EL (cell line): ENCODE measurements around the gene TBX21.
A peak's percentile ranks its signal among the peaks of the same experiment; 100 is the strongest.

Experiments
- DNase-seq: peaks from one replicate; pipeline ENCODE4 v3.0.0-alpha.2; 2016

Gene TBX21

DNA sequence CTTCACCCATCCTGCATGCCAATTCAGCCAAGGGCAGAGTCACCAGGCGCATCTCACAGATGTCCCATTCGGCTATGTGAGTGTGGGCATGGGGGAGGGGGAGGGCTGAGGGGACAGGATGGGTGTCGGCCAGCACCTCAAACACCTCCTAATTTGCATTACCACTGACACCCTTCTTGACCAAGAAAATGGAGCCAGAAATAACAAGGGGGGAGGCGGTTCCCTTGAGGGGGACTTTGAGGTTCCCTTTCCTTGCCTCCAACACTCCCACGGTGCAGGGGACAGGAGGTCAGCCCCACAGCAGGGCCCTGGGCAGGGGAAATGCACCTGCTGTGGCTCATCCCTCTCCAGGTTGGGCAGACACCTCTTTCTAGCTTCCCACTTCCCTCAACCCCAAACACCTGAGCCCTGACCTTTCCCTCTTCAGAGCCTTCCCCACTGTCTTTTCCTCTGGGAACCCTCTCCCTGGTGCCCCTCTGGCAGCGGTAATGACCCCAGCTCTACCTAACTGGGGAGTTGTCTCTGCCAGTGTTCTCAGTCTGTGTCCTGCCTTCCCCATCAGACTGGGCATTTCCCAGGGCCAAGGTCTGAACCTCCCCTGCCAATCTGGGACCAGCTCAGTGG, 18.2 kb upstream of the TBX21 start:
- no peak for DNase-seq

DNA sequence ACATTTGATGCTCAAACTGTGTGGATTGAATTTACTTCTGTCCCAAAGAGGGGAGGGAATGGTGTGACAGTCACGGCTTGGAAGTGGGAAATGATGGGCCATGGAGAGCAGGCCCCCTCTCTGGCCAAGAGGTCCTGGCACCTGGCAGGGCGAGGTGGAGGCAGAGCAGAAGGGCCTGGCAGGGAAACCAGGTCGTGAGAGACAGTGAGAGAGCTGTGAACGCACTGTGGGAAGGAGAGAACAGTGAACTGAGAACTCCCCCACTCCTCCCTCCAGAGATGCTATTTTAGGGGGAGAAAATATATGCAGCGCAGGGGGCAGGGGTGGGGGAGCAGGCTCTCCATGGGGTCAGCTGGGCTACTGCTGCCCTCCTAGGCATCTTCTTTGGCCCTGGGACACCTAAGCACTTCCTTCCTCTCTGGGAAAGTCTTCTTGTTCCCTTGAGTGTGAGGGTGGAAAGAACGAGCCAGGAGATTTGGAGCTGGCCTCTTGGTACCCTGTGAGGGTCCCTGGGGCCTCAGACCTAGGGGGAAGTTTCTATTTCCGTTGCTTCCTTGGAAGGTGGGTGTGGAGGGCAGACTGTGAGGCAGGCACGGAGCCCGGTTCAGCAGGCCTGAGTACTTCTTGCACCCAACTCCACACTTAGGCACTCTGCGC, 17.2 kb upstream of the TBX21 start:
- DNase-seq = no peak

DNA sequence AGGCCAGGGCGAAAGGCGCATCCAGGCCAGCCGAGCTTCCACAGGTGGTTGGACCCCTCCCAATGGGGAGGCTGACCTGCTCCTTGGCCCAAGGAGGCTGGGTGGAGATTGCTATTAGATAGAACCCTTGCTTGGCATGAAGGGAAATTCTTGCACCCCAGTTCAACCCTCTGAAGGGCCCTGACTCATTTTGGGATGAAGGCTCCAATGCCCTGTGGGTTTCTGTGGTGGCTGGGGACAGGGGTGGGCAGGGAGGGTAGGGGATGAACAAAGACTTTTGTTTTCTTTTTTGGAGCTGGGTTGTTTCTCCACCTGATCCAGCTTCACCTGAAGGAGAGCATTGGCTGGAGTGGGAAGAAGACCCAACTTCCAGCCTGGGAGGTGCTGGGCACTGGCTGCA, 16.7 kb upstream of the TBX21 start:
- DNase-seq = no peak

DNA sequence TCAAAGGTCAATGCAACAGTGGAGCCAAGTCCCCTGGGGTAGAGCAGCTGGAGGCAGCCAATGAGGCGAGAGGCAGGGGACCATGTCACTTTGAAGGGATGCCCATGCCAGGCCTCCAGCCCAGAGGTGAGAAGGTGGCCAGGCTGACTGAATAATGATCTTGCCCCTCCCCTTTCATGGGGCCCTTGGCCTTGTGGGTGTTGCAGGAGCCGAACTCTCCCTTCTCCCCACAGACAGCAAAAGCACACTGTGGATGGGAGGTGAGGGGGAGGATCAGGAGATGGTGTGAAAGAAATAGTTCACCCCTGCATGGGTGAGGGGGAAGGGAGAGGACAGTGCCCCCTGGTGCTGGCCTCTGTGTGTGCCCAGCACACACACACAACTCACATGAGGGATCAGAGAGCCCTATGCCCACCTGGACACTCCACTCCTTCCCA, 15.8 kb upstream of the TBX21 start:
- no peak for DNase-seq

DNA sequence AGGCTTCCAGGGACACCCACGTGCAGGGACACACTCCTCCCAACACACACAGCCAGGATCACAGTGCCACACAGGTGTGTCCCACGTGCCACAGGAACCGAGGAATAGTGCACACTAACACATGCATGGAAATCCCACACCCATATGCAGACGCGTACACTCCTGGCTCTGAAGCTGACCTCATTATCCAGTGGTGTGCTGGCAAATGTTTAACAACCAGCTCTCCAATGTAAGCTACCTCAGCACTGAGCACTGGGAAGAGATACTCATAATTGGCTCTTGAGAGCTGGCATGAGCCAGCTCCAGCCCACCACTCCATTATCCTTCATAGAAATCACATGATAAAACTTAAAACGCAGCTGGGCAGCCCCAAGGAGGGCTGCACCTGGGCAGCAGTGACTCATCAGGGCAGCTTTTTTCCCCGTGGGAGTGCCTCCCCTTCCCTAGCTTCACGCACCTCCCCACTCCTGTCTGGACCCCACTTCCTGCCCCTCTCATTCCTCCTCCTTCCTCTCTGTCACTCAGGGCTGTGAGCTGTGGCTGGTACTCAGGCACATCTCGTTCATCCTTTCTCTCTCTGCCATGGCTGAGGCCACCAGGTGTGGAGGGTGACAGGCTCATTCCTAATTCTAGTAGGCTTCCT, 14.9 kb upstream of the TBX21 start:
- DNase-seq = no peak

DNA sequence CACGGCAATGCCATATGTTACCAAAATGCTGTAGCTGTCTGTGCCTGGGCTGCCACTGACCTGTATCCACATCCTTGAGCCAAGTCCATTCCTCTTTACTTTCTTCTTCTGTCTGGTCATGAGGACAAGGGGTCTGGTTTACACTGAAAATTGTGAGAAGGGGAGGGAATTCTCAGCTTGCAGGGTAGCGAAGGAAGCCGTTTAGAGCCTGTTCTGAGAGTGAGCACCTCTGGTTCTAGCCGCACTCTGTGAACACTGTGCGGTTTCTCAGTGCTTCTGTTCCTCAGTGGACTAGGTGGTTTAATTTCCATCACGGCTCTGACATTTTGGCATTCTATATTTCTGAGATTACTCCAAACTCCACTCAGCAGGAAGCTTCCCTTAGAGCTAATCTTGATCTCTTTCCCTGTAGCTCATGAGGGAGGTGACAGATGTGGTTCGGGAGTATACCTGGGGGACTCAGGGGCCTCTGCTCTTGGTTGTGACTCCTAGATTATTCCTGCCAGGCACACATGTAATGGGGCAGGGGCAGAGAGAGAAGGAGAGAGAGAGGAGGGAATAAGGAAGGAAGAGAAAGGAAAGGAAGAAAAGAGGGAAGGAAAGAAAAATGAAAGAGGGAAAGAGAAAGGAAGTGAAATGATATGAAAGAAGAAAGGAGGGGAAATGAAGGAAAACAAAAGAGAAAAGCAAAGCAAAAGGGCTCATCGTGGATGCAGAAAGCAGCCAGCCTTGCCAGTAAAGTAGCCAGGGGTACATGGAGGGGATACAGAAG, 14.2 kb upstream of the TBX21 start:
- DNase-seq = no peak

DNA sequence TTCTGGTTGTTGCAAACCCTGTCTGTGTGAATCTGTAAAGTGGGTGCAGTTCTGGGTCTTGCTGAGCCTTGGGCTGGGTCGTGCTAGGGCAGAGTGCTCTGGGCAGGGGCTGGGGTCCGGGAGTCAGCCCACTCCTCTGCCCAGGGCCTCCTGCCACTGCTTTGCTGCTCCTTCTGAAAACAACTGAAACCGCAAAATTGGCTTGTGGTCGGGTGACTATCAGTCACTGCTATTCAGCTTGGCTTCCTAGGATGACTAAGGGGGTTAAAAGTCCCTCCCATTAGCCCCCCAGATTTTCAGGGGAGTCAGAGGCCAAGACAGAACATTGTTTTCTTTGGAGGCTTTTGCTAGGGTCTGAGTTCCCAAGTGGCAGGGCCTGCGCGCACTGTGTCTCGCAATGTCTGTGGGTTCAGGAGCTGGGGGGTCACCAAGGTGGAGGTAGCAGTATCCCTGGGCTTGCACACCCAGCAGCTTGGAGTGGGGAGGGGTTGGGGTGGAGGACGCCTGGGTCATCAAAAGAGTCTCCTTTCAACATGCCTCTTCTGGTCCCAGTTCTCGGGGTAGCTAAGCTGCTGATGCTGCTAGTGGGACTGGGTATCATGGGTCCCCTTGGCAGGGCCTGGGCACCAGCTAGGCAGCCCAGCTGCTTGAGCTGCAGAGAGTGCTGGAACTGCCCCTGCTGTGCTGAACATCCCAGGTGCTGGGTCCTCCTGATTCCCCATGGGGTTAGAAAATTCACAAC, 13.5 kb upstream of the TBX21 start:
- peak; percentile 84 for DNase-seq

DNA sequence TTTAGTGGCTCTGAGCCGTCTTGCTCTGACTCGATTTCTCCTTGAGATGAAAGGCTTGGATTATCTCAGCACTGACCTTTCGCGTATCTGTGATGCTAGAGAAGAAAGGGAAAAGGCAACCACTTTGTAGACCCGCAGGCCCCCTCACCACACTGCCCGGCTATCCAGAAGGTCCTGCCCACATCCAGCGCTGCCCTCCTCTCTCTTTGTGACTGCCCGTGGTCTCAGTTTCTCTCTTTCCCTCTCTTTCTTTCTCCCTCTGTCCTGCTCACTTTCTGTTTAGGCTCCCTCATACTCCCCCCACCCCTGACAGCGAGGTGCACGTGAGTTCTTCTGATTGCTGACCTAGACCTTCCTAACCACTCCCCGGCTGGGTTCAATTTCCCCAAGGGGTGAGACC, 12.8 kb upstream of the TBX21 start:
- DNase-seq = no peak

DNA sequence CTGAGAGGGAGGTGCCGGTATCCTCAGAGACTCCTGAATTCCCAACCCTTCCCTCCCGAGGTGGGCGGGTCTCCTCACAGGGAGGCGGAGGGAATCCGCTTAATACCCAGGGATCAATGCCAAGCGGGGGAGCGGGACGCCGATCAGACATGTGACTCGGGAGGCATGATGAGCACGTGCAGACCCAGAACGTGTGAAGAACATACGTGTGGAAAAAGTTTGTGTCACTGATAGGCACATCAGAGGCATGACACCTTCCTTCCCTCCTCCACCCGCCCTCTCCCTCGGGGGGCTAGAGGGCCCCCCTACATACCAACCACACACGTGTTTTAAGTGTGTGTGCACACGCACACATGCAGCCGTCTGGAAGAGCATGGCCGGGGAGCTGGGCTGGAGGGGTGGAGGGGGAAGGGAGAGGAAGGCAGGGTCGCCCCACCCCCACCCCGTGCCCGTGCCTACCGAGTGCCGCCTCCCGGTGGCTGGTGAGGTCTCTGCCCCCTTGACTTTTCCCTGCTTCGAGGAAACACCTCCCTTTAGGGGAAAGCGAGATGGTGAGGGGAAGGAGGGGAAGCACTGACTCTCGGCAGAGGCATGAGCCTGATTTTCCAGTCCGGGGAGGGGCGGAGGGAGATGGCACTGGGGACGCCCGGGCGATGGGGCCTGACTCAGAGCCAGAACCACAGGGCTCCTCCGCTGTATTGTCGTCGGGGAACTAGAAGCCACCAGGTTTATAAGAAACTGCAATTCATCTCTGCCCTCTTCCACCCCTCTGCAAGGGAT, 12.1 kb upstream of the TBX21 start:
- peak; percentile 48 for DNase-seq

DNA sequence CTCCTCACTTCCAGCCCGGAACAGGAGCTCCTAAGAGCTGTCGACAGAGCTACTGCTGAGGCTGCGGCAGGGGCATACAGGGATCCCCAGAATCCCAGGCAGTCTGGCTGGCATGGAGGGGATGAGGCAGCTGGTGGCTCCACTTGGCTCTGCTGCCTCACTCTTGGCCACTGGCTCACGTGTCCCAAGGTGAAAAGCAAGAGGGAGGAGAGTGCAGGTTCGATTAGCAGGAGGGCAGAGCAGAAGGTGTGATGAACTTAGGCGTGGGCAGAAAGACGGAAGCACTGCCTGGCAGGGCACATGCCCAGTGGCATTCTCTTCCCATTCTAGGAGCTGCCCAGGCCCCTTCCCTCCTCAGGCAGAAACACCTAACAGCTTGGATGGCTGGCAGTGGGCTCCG, 11.3 kb upstream of the TBX21 start:
- DNase-seq = no peak

DNA sequence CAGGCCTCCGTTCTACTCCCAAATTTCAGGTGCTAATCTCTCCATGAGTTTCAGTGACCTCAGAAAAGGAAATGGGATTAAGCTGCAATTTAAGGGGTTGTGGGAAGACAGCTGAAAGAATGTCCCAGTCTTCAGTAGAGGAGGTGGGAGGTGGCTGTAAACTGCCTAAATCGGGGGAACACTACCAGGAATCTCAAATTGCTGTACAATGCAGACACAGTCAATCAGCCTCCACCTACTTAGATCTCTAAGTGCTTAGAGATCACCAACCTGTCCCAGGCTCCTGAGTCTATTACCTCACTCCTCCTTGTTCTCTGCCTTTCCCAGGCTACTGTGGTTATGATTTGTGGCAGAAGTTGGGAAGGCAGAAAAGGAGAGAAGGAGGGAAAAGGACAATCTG, 8.3 kb upstream of the TBX21 start:
- no peak for DNase-seq

DNA sequence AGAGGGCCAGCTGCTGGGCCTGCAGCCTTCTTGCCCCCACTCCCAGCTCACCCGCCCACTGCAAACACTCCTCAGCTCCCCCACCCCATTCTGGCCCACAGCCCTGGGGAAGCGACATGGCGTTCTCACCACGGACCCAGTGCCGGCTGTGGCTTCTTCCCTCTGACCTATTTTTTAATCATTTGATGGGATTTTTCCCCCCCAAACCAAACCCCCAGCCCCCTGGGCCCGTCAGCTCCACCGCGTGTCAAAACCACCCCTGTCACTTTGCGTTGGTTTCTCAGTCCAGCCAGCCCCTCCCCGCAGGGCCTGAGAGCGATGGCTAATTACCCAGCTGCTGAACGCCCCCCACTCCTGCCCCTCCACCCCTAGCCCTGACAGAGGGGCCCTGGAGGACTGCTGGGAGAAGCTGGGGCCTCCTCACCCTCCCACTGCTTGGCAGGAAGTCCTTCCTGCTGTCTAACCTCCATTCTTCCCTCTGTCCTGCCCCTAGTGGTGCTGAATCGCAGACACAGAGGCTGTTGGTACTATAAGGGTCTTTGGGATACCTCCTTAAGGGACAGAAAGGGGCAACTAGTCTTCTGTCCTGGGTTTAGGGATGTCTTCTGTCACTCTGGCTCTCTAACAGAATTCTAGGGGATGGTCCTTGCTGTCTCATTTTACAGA, 7.5 kb upstream of the TBX21 start:
- no peak for DNase-seq

DNA sequence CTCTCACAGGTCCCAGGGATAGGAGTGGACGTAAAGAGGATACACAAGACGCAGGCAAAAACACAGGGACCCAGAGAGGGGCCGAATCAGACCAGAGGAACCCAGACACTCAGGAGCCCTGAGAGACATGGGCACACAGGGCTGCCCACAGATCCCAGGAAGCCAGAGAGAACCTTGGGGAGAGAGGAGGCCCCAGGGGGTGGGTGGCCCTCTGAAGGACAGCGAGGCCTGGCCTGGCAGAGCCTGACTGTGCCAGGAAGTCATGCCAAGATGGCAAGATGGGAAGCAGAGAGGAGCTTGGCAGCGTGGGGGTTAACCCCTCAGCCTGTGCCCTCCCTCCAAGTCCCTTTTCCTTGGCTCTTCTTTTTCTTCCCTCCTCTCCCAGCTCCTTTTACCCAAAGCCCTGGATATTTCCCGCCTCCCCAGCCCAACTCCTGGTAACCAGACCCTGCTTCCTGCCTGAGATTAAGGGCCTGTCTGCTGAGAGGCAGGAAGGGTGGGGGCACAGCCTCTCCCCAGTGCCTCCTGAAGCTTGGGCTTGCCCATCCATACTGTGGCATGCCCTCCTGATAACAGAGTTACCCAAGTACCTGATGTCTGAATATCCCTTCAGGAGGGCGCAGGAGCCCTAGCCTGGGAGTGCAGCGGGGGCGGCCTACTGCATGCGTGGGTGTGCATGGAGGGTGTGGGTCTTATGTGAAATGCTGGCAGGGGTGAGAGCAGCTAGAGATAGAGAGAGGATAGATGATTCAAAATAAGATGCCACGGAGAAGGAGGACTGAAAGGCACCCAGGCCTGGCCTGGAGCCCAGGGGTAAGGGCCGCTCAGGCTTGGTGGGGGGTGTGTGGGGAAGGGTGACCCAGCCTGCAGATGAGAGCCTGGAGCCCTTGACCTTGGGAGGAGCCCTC, 6.0 kb upstream of the TBX21 start:
- no peak for DNase-seq

DNA sequence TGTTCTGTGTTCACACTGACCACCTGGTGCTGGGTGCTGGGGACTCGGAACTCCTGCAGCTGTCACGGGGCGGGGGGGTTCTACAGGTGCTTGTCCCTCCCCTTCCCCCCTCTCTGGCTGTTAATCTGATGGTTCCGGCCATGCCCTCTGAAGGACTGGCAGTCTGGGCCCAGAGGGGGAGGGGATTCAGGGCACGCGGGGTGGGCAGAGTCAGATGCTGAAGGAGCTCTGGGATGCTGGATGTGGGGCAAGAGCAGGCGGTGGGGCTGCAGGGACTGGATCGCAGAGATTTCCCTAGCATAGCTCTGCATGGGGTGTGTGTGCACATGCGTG, 5.4 kb upstream of the TBX21 start:
- DNase-seq = no peak

DNA sequence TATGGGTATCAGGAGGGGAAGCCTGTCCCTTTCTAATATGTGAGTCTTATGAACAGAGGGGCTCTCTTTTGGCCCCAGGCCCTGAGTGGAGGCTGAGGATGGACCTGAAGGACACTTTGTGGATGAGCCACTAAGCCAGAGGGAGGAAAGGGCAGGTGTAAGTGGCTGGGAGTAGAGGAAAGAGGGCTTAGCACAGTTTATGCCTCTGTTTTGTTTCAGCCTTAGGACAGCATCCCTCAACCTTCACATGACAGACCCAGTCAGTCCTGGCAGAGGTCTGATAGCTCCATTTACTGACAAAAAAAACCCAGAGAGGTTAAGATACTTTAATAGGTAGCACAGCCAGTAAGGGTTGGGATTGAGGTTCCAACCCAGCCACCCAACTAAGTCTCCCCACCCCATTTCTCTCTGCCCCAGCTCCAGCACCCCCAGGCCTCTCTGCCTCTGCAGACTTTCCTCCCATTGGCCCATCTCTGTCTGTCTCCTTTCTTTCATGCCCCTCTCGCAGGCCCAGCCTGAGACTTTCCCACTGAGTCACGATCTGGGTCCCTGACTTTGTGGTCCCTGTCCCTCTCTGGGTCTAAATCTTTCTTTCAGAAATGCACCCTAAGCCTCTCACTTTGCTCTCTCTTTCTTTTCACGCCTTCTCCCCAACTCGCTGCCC, 4.7 kb upstream of the TBX21 start:
- DNase-seq = no peak

DNA sequence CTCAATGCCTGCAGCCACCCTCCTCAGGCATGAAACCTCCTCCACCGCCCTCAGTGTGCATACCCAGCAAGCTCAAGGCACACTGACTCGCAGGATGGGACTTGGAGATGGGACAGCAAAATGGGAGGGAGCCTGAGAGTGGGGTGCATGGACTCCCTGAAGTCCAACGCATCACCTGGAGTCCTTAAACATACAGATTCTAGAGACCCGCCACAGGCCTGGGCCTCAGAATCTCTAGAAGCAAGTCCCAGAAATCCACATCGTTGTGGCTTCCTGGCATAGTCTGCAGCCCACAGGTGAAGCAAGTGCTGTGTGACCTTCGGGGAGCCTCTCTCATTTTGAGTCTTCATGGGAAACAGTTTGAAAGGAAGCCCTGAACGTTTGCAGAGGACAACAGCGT, 3.6 kb upstream of the TBX21 start:
- DNase-seq = no peak

DNA sequence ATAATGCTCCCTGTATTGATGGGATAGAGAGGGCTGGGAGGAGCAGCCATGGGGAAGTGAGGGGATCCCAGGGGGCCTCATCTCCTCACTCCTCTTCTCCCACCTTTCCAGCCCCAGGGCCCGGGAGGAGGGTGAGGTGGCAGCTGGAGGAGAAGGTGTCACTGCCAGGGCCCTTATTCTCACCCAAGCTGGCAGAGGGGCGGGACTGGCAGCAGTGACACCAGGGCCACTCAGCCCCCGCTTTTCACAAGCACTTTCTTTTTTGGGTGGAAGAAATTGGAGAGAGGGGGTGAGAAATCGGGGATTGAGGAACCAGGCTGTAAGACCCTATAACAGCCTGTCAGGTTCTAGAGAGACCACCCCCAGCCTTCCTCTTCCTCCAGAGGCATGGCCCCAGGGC, 2.4 kb upstream of the TBX21 start:
- no peak for DNase-seq

DNA sequence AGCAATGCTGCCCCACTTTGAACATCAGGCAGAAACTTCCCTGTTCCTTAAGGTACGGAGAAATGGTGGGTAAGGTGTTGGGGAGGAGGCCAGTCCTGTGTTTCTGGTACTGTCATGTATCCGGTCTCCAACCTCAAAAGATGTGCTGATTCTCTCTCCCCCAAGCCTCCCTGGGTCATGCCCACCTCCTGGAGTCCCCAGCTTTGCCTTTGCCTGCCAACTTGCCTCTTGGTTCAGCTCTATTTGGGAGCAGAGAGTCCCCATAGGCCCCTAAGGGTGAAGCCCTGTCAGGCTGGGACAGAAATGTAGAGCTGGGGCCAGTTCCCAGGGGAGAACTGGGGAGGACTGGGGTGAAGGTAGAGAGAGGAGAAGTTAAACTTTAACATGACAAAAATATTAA, 1.6 kb upstream of the TBX21 start:
- DNase-seq = no peak

DNA sequence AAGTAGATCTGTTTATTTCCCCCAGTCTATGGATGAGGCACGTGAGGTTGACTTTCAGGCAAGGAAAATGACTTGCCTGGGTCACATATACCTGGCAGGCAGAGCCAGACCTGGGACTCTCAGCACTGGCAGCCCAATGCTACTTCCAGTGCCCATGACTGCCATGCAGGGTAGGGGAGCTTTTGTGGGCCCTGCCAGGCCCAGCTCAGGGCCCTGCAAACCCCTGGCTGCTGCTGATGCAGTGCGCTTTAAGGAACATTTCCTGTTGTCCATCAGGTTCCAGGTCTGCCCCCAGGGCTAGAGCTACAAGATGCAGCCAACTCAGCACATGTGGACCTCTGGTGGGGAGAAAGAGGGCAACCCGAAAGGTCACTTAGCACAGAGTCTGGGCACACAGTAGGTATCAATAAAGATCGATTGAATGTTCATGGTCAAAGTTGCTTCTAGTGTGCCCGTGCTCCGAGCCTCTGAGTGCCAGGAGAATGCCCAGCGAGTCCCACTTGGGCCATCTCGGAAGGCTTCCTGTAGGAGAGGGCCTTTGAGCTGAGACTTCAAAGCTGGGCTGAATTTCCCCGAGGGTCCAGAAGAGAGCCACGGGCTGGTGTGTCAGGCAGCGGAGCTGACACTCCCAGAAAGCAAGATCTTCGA, 513 bp upstream of the TBX21 start:
- DNase-seq = no peak
